Vagina (tissue), 2 donors: Measurements from ENCODE around the gene ERFE.

Experiments
- POLR2A ChIP-seq, 2 donors: fragments of 450-650 bp; IDR thresholded peaks; one replicate each; pipeline ENCODE4 v1.6.1; 2017; ENCODE audit warnings: antibody characterized with exemption in 2 of 2, mild to moderate bottlenecking in 2 of 2, moderate library complexity in 2 of 2
- POLR2AphosphoS5 ChIP-seq, 2 donors: sonication (generic); formaldehyde crosslinking; IDR thresholded peaks; one replicate each; pipeline ENCODE4 v1.9.0; 2017; ENCODE audit warnings: antibody characterized with exemption in 2 of 2, mild to moderate bottlenecking in 2 of 2, low read depth in 1 of 2; ENCODE audit not compliant: insufficient read depth in 1 of 2
- TF ChIP-seq, protein P1 (sequence below), 3 experiments: fragments of 450-650 bp in 2 of 3; fragments of 200-600 bp in 1 of 3; sonication (generic) in 1 of 3; IDR thresholded peaks; one replicate each; pipeline ENCODE4 v1.5.1; 2017 to 2019; ENCODE audit warnings: antibody characterized with exemption in 3 of 3, mild to moderate bottlenecking in 2 of 3, moderate library complexity in 2 of 3

DNA sequence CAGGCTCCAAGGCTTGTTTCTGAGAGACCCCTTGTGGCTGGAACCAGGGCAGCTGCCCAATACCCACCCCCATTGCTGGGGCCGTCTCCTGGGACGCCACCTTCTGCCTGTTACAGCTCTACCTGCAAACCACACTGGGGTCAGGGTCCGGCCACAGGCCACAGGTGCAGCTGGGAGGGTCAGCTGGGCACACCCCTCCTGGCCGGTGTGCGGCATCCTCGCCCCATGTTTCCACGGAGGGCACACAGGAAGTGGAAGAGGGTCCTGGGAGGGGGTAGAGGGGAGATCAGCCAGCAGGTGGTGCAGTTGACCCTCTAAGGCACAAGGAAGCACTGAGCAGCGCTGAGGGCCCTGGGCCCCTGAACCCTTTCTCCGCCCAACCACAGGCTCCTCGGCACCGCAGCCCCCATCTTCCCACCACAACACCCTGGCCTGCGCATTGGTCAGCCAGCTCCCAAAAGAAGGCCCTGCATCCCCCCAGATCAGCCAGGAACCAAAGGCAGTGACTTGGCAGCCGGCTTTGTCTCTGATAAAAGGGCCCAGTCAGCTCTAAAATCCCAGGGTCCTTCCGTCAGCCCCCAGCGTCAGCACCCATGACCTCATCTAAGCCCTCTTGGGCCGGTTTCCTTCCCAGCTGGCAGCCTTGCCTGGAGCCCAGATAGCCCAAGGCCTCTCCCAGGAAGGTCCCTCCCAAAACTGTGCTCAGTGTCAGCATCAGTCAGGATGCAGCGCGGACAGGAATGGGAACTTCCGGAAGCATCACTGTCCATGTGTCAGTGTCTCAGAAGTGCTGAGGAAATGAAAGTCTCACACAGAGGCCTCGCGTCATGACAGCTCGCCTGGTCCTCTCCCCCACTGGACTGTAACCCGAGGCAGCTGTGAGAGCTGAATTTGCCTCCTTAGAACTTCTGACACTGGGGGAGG is 1.7 kb downstream of the ERFE start:
- TF ChIP-seq, protein P1, sequence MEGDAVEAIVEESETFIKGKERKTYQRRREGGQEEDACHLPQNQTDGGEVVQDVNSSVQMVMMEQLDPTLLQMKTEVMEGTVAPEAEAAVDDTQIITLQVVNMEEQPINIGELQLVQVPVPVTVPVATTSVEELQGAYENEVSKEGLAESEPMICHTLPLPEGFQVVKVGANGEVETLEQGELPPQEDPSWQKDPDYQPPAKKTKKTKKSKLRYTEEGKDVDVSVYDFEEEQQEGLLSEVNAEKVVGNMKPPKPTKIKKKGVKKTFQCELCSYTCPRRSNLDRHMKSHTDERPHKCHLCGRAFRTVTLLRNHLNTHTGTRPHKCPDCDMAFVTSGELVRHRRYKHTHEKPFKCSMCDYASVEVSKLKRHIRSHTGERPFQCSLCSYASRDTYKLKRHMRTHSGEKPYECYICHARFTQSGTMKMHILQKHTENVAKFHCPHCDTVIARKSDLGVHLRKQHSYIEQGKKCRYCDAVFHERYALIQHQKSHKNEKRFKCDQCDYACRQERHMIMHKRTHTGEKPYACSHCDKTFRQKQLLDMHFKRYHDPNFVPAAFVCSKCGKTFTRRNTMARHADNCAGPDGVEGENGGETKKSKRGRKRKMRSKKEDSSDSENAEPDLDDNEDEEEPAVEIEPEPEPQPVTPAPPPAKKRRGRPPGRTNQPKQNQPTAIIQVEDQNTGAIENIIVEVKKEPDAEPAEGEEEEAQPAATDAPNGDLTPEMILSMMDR (IDR thresholded peaks at IDR 0.05) = no peak
- TF ChIP-seq POLR2A (IDR thresholded peaks at IDR 0.05) (no peak), POLR2AphosphoS5 (IDR thresholded peaks at IDR 0.05; ENCODE audit: insufficient read depth in 1 of 2, low read depth in 1 of 2) (no peak)
